ENCODE data around the gene CENPS. TPM values are rescaled to one million over a fixed set of nuclear protein-coding genes. Genes with fewer than 3 reads are reported as not detected.
"Not testable (repeated sequence)": the region's sequence is repeated elsewhere in the genome, so short reads cannot be mapped to it uniquely, and the experiment has no call there.

The CENPS gene
- total RNA-seq, 1 experiment from 2014 or later, result 15.0 TPM

GRCh38 chr1:10402729-10403274, 27.4 kb upstream of the CENPS start:
- Histone ChIP-seq H3K36me3 (peaks cover 56% of the 10 kb centered on the region), H3K9me3 (no peaks in the 10 kb centered on the region), H3K4me3 (no peak overlapping the region), H3K27me3 (no peaks in the 10 kb centered on the region)
- DNase-seq, result peak; percentile 39

- DNase-seq, result no peak
- H3K9me3 ChIP-seq, result no peaks in the 10 kb centered on the region
- H3K27me3 ChIP-seq, result no peaks in the 10 kb centered on the region
- no peak overlapping the region for H3K4me3 ChIP-seq
- H3K36me3 ChIP-seq, result peaks cover 80% of the 10 kb centered on the region
Measured at GRCh38 chr1:10407201-10407600, 23.0 kb upstream of the CENPS start.

DNA sequence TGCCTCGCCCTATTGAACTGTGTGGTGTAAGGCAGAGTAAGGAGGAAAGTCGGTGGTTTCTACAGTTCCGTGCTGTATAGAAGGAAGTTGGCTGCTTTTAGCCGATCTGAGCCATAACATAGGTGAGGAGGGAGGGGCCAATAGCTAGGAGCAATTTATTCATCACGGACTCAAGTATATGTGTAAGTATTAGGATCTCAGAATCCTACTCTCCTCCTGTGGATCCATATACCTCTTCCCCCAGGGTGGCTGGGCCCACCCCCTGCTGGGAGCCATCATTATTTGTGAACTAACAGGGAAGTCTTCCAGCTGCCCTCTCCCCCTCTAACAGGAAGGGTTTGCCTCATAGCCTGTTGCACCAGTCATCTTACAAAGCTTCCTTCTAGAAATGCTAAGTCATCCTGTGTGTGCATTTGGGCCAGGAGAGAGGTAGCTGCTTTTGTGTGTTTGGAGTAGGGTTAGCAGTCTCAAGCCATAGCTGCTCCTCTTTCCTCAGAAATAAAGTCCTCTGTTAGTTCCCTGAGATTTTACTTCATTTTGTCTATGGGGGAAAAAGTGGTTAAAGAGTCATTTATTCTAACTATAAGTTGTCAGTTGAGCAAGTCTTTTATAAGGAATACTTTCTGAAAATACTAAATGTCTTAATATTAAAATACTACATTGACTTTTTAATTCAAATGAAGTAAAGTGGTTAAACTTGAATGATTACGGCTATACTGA, 14.9 kb upstream of the CENPS start:
- no peak overlapping the region for H3K4me3 ChIP-seq
- DNase-seq, result peak; percentile 25
- H3K27me3 ChIP-seq, result no peaks in the 10 kb centered on the region
- H3K9me3 ChIP-seq, result no peaks in the 10 kb centered on the region
- H3K36me3 ChIP-seq, result peaks cover 61% of the 10 kb centered on the region

DNA sequence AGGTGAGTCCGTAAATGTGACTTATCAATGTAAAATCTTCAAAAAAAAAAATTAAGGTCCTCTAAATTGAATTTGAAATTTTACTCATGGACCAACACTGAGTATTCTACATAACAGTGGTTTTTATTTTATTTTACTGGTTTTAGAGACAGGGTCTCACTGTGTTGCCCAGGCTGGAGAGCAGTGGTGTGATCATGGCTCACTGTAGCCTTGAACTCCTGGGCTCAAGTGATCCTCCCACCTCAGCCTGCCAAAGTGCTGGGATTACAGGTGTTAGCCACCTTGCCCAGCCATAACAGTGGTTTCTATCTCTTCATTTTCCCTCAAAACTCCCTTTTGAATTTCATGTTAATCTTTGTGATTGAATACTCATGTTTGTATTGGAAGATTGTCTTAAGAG, 14.3 kb upstream of the CENPS start:
- H3K27me3 ChIP-seq, result not testable (repeated sequence)

DNA sequence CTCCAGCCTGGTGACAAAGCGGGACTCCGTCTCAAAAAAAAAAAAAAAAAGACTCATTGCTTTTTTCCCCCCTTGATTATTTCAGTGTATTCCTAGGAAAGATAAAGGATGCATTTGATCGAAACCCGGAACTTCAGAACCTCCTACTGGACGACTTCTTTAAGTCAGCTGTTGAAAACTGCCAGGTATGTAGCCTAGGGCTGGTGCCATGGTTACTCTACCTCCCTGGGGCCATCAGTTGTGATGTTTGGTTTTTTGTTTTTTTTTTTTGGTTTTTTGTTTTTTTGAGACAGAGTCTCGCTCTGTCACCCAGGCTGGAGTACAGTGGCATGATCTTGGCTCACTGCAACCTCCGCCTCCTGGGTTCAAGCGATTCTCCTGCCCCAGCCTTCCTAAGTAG, 11.5 kb upstream of the CENPS start:
- not testable (repeated sequence) for H3K9me3 ChIP-seq, DNase-seq, H3K27me3 ChIP-seq, H3K4me3 ChIP-seq
- H3K36me3 ChIP-seq, result peaks cover 42% of the 10 kb centered on the region

More for the DNA sequence above, 14.3 kb upstream of the CENPS start:
- not testable (repeated sequence) for H3K9me3 ChIP-seq, H3K4me3 ChIP-seq, DNase-seq
- peaks cover 57% of the 10 kb centered on the region for H3K36me3 ChIP-seq

DNA sequence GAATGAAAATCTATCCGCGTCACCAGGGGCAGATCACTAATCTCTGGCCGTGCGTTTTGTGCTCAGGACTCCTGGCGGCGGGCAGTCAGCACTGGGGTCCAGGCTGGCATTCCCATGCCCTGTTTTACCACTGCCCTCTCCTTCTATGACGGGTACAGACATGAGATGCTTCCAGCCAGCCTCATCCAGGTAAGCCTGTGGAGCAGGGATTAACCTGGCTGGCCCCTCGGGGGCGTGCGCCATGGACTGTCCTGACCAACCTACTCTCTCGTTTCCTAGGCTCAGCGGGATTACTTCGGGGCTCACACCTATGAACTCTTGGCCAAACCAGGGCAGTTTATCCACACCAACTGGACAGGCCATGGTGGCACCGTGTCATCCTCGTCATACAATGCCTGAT, 10.9 kb upstream of the CENPS start:
- H3K9me3 ChIP-seq, result no peaks in the 10 kb centered on the region
- no peak overlapping the region for H3K4me3 ChIP-seq
- H3K36me3 ChIP-seq, result peaks cover 39% of the 10 kb centered on the region
- no peak for DNase-seq
- H3K27me3 ChIP-seq, result no peaks in the 10 kb centered on the region

DNA sequence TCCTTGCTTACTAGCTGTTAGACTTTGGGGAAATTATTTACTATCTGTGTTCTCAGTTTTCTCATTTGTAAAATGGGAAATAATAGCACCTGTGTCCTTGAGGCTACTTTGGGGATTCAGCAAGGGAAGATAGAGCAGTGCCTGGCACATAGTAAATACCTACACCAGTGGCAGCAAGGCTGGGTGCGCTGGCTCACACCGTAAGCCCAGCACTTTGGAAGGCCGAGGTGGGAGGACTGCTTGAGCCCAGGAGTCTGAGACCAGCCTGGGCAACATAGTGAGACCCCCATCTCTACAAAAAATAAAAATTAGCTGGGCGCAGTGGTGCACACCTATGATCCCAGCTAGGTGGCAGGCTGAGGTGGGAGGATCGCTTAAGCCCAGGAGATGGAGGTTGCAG, 8.6 kb upstream of the CENPS start:
- no peak for DNase-seq
- Histone ChIP-seq H3K27me3 (no peaks in the 10 kb centered on the region), H3K4me3 (no peak overlapping the region), H3K36me3 (peaks cover 17% of the 10 kb centered on the region), H3K9me3 (no peaks in the 10 kb centered on the region)

DNA sequence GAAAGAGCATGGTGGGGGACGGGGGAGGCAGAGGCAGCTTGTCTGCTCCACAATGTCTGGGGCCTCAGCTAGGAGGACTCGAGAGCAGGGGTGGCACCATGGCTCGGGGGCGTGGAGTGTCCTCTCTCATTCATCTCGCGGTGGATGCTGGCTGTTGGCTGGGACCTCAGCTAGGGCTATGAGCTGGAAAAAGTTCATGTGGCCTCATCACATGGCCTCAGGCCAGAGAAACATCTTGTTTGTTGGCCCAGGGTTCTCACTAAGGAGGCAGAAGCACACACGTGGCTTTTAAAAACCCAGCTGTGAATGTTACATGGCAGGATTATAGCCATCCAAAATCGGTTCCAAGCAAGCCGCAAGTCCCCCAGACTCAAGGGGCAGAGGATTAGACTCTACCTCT, 6.2 kb upstream of the CENPS start:
- no peaks in the 10 kb centered on the region for H3K27me3 ChIP-seq
- H3K9me3 ChIP-seq, result no peaks in the 10 kb centered on the region
- H3K36me3 ChIP-seq, result no peaks in the 10 kb centered on the region; the same call in none of the 2 replicates
- no peak overlapping the region for H3K4me3 ChIP-seq
- DNase-seq, result peak; percentile 67

GRCh38 chr1:10424651-10425050, 5.6 kb upstream of the CENPS start:
- no peak overlapping the region for H3K4me3 ChIP-seq
- DNase-seq, result no peak
- H3K27me3 ChIP-seq, result no peaks in the 10 kb centered on the region
- H3K9me3 ChIP-seq, result no peaks in the 10 kb centered on the region
- H3K36me3 ChIP-seq, result no peaks in the 10 kb centered on the region; the same call in none of the 2 replicates

- not testable (repeated sequence) for H3K36me3 ChIP-seq, H3K4me3 ChIP-seq, DNase-seq, H3K9me3 ChIP-seq, H3K27me3 ChIP-seq
Measured at GRCh38 chr1:10425826-10426534, 4.3 kb upstream of the CENPS start.

DNA sequence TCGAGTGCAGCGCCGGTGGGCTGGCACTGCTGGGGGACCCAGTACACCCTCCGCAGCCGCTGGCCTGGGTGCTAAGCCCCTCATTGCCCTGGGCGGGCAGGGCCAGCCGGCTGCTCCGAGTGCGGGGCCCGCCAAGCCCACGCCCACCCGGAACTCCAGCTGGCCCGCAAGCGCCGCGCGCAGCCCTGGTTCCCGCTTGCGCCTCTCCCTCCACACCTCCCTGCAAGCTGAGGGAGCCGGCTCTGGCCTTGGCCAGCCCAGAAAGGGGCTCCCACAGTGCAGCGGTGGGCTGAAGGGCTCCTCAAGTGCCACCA, 3.7 kb upstream of the CENPS start:
- DNase-seq, H3K9me3 ChIP-seq, H3K36me3 ChIP-seq, H3K4me3 ChIP-seq, H3K27me3 ChIP-seq: not testable (repeated sequence)

GRCh38 chr1:10428984-10429383, 1.2 kb upstream of the CENPS start:
- no peak for DNase-seq
- no peak overlapping the region for H3K4me3 ChIP-seq
- H3K36me3 ChIP-seq, result no peaks in the 10 kb centered on the region
- H3K9me3 ChIP-seq, result no peaks in the 10 kb centered on the region
- H3K27me3 ChIP-seq, result no peaks in the 10 kb centered on the region

GRCh38 chr1:10429868-10430215, 391 bp upstream of the CENPS start:
- no peak for DNase-seq
- no peaks in the 10 kb centered on the region for H3K27me3 ChIP-seq
- peak overlapping the region; percentile 77 for H3K4me3 ChIP-seq
- no peaks in the 10 kb centered on the region for H3K9me3 ChIP-seq
- no peaks in the 10 kb centered on the region for H3K36me3 ChIP-seq

DNA sequence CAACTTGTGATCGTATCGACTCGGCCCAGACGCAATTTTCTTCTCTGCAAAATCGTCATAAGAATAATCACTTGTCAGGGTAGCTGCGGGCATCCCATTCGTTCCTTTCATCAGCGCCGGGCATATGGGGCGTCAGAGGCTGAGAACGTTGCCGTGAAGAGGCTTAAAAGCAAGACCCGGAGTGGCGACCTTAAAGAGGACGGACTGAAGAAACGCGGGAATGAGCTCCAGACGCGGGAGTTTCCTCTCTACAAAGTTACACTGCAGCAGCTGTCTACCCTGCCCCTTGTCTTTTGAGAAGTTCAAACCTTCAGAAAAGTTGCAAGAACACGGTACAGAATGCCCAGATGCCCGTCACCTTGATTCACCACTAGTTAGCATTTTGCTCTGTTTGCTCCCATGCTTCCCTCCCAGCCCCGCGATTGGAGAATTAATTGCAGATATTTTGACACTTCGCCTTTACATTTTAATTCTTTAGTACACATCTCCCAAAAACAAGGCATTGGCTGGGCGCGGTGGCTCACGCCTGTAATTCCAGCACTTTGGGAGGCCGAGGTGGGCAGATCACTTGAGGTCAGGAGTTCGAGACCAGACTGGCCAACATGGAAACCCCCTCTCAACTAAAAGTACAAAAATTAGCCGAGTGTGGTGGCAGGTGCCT, 967 bp downstream of the CENPS start:
- Histone ChIP-seq H3K4me3 (peak overlapping the region; percentile 77), H3K27me3 (no peaks in the 10 kb centered on the region), H3K9me3 (no peaks in the 10 kb centered on the region), H3K36me3 (no peaks in the 10 kb centered on the region)
- peak; percentile 21 for DNase-seq

DNA sequence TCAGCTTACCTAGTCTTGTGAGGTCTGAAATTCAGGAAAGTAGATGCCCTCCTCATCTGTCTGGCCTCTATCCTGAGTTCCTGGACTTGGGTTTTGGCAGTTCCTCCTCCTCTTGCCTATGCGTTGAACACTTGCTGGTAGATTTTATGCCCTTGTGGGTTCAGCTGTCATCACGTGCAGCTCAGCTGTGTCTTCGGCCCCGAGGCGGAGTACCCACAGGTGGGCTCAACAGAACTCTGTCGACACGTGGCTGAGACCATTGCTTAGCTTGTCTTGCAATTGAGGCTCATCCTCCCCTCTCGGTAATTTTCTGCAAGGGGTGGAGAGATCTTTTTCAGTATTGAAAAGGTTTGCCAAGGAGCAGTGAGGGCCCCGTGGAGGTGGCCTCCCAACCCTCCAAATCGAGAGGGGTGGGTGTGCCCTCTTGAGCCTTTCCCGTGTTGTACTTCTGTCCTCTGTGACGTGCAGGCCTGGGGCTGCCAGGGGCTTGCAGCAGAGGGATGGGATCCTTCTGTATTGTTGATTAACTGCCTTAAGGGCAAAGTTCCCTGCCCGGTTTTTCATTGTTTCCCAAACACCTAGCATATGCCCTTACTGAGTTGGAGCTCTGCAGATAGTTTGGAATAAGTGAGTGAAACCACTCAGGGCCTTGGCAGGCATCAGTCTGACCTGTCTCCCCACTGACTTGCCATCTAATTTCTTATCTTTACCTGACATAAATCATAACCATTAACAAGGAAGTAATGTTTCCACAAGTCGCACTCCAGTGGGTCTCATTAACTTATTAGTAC, 2.9 kb downstream of the CENPS start:
- H3K36me3 ChIP-seq, result no peaks in the 10 kb centered on the region
- no peak overlapping the region for H3K4me3 ChIP-seq
- no peak for DNase-seq
- H3K27me3 ChIP-seq, result no peaks in the 10 kb centered on the region
- H3K9me3 ChIP-seq, result no peaks in the 10 kb centered on the region

- no peak for DNase-seq
- H3K36me3 ChIP-seq, result no peaks in the 10 kb centered on the region
- no peak overlapping the region for H3K4me3 ChIP-seq
- no peaks in the 10 kb centered on the region for H3K9me3 ChIP-seq
- no peaks in the 10 kb centered on the region for H3K27me3 ChIP-seq
Measured at GRCh38 chr1:10433790-10434189, 3.6 kb downstream of the CENPS start.

DNA sequence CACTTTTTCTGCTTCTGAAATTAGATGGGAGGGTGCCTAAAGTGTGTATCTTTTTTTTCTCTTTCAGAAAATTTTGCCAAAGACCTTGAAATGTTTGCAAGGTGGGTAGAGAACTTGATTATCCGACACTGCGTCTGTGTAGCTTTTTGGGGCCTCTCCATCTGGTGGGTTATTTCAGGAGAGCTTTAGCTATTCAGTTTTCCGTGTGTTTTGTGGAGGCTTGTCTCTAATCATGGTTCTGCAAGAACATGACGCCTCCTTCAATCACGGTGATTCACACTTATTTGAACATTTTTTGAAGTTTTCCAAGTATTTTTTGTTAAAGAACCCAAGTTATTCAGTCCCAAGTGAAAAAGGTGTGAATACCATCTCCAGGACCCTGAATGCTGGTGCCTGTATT, 4.4 kb downstream of the CENPS start:
- no peaks in the 10 kb centered on the region for H3K36me3 ChIP-seq
- H3K4me3 ChIP-seq, result no peak overlapping the region
- H3K9me3 ChIP-seq, result no peaks in the 10 kb centered on the region
- DNase-seq, result no peak
- H3K27me3 ChIP-seq, result no peaks in the 10 kb centered on the region
